SK-N-SH (cell line): Measurements from ENCODE around the gene LEPROT.

Experiments used
- CTCF ChIP-seq: fragments of 200-600 bp; sonication (generic); IDR thresholded peaks from 2 replicates; pipeline ENCODE4 v1.6.1; 2017; ENCODE audit warnings: antibody characterized with exemption, mild to moderate bottlenecking, moderate library complexity
- REST ChIP-seq: IDR thresholded peaks from 2 replicates; pipeline ENCODE4 v1.6.1; 2012; ENCODE audit warnings: mild to moderate bottlenecking, low read depth, low read length, moderate library complexity

GRCh38 chr1:65412256-65412983 lies 8.0 kb upstream of the LEPROT start:
- TF ChIP-seq CTCF (no peak), REST (no peak)
